SK-N-SH (cell line): Measurements from ENCODE around the gene ATP5F1E.

Experiments
- CTCF ChIP-seq: fragments of 200-600 bp; sonication (generic); IDR thresholded peaks from 2 replicates; pipeline ENCODE4 v1.6.1; 2017; ENCODE audit warnings: antibody characterized with exemption, mild to moderate bottlenecking, moderate library complexity
- EP300 ChIP-seq, 2 experiments: IDR thresholded peaks; 2 replicates each; pipeline versions ENCODE4 v1.4.0 to v1.6.1; 2012; ENCODE audit warnings: borderline replicate concordance in 1 of 2, low read depth in 1 of 2, low read length in 1 of 2
- JUND ChIP-seq: IDR thresholded peaks from 2 replicates; pipeline ENCODE4 v1.4.0; 2012
- SIN3A ChIP-seq: IDR thresholded peaks from 2 replicates; pipeline ENCODE4 v1.6.1; 2012; ENCODE audit warnings: low read depth, mild to moderate bottlenecking, low read length, moderate library complexity, borderline replicate concordance
- TAF1 ChIP-seq: IDR thresholded peaks from 2 replicates; pipeline ENCODE4 v1.6.1; 2012; ENCODE audit warnings: low read depth, mild to moderate bottlenecking, low read length, moderate library complexity, borderline replicate concordance
- USF1 ChIP-seq: IDR thresholded peaks from 2 replicates; pipeline ENCODE4 v1.4.0; 2012; ENCODE audit warnings: low read depth, borderline replicate concordance

GRCh38 chr20:59003836-59004492 lies 28.2 kb downstream of the ATP5F1E start:
- TF ChIP-seq CTCF (no peak), USF1 (no peak), EP300 (IDR thresholded peaks at IDR 0.05; ENCODE audit: borderline replicate concordance in 1 of 2, low read depth in 1 of 2, low read length in 1 of 2) (no peak), TAF1 (no peak), JUND (no peak), SIN3A (no peak)
